Kasumi-1 (cell line): ENCODE measurements around the gene ZNF428.
"Not testable (repeated sequence)": the region's sequence is repeated elsewhere in the genome, so short reads cannot be mapped to it uniquely, and the experiment has no call there.

ENCODE experiments used
- DNase-seq, 2 experiments: peaks; one replicate each; lab custom pipeline; 2025; lab: John Stamatoyannopoulos, UW

Gene ZNF428, protein sequence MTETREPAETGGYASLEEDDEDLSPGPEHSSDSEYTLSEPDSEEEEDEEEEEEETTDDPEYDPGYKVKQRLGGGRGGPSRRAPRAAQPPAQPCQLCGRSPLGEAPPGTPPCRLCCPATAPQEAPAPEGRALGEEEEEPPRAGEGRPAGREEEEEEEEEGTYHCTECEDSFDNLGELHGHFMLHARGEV

DNA sequence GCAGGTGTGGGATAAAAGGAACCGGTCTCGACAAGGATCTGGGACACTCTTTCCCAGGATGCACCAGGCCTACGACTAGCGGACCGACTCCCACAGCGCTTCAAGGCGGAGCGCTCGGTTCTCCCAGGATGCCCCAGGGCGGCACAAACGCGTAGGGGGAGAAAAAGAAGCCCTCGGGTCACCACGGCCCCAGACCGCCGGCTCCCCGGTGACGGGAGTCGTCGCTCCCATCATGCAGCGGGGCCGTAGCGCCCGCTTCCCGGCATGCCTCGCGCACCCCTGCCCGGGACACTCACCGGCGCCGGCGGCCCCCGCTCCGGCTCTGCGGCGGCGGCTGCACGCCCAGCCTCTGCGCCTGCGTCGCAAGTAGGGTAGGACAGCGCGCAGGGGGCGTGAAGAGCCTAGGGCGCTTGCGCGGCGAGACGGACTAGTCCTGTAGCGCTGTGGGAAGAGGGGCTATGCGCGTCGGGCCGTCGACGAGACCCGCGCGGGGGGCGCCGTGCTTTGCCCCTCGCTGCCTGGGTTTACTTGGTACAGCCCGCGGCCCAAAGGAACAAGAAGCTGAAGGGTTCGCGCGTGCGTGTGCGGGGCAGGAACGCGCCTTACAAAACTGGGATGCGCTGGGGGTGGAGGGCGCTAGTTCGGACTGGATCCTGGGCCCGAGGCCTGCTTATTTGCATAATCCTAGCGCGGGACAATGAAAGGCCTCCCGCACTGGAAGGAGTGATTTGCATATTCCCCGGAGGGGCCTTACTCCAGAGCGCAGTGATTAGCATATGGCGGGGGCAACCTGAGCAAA, at the start of gene ZNF428:
Gene ZNF428, minus strand, starts transcription at position 368 of the 799 bp plus-strand sequence. CDS start 5,325 bp downstream, outside the sequence.
- peak; percentile 81 to 88 for DNase-seq

DNA sequence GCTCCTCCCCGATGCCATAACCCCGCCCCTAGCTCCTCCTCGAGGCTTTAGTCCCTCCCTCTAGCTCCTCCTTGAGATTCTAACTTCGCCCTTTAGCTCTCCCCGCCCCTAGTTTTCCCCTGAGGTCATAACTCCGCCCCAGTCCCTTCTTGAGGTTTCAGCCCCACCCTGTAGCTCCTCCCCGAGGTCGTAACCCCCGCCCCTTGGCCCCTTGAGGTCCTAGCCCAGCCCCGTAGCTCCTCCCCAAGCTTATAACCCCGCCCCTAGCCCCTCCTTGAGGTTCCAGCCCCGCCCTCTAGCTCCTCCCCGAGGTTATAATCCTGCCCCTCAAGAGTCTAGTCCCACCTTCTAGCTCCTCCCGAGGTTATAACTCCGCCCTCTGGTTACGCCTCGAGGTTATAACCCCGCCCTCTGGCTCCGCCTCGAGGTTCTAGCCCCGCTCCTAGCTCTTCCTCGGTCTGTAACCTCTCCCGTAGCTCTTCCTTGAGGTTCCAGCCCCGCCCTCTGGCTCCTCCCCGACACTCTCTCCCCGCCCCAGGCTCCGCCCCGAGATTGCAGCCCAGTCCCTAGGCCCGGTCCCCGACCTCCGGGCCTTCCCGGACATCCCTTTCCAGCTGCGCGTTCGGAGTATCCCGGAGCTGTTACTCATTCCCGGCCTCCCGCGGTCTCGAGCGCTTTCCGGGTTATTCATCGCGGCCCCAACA, 49.1 kb upstream of the ZNF428 start:
- DNase-seq: peak; percentile 99

DNA sequence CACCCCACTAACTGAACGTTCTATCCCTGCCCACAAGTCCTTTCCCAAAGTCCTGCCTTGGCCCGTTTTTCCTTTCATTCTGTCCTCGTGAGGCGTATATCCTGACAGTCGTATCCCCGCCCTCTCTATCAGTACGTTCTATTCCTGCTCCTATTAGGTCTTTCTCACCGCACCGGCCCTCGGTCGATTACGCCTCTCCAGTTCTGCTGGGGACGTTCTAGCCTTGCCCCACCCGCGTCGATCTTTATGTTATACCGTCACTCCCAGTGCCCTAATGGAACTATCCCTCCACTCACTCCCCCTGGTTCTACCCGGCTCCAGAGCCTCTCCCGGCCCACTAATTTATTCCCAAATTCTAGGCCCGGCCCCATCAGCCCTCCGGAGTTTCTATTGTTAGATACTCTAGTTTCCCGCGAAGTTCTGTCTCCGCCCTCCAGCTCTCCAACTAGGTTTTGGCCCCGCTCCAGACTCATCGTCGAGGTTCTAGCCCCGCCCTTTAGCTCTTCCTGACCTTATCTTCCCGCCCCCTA, 48.5 kb upstream of the ZNF428 start:
- no peak for DNase-seq

DNA sequence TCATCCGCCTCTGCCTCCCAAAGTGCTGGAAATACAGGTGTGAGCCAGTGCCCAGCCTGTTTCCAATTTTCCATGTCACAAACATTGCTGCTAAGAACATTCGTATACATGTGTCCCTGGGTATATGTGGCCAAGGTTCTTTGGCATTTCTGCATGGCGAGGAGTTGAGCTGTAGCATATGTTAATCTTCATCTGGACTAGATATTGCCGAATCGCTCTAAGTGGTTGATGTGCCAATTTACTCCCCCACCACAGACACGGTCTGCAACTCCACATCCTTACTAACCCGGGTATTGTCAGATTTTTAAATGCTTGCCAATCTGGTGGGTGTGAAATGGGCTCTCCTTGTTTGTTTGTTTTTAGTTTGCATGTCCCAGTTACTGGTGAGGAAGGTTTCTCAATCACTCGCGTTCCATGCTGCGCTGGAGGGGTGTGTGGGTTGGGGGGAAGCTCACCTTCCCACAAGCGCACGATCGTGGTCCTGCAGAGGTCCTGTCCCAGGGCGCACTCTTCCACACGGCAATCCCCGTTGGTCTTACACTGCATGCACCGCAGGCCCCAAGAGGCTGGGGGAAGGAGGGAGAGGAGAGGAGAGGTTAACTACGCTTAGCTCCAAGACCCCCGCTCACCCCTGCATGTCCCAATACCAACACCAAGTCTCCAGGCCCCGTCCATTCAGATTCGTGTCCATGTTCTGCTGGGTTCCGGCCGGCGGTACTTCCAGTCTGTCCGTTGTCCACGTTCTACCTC, 47.9 kb upstream of the ZNF428 start:
- no peak for DNase-seq

DNA sequence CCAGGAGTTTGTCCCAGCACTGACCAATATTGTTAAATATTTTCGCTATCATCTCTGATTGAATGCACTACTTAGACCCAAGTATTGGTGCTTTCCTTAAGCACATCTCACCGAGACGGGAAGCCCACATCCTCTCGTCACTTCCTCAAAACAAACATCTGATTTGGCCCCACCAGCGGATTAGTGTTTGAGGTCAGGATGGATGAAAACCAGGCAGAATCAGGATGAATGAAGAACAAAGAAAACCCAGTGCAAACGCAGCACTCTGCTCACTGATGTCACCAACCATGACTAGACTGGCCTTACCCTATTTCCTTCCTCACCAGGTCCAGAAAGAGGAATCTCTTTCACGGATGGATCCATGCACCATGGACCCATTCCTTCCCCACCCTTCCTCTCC, 44.6 kb upstream of the ZNF428 start:
- DNase-seq: peak; percentile 82 to 87

DNA sequence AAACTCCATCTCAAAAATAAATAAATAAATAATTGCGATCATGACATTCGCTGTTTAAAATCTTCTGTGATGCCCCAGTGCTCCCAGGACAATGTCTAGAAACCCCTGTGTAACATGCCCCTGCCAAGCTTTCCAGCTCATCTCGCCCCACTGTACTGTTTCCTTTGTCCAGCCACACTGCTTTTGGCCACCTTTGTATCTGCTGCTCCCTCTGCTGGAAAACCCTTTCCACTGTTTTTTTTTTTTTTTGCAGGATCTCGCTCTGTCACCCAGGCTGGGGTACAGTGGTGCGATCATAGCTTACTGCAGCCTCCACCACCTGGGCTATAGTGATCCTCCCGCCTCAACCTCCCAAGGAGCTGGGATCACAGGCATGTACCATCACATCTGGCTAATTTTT, 43.1 kb upstream of the ZNF428 start:
- no peak for DNase-seq

DNA sequence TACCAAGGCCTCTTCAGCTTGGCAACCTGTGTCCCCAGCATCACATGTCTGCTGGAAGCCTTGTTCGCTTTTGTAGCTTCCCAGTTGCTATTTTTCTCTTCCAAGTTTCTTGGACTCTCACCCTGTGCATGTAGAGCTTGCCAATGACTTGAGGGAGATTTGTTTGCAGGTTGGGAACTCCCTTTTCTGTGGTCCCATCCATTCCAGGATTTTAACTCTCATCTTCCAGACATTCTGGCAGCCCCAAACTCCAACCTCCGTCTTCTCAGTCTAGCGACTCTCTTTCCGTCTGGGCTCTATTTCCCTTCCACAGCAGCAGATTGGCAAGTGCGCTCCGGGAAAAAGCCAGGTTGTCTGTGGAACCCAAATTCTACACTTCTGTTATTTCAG, 41.5 kb upstream of the ZNF428 start:
- no peak for DNase-seq

DNA sequence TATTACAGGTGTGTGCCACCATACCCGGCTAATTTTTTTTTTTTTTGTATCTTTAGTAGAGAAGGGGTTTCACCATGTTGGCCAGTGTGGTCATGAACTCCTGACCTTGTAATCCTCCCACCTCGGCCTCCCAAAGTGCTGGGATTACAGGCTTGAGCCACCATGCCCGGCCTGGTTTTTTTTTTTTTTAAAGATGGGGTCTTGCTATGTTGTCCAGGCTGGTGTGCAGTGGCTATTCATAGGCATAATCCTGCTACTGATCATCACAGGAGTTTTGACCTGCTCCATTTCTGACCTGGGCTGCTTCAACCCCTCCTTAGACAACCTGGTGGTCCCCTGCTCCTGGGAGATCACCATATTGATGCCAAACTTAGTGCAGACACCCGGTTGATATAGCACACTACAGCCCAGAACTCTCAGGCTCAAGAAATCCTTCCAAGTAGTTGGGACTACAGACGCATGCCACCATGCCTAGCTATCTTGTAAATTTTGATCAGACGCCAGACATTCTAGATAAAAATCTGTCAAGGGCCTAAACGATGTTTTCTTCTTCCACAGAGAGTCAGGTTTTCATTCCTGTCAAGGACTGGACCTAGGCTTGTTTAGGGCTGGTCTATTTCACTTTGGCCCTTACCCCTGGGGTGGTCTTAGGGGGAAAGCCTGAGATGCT, 41.0 kb upstream of the ZNF428 start:
- DNase-seq: no peak

DNA sequence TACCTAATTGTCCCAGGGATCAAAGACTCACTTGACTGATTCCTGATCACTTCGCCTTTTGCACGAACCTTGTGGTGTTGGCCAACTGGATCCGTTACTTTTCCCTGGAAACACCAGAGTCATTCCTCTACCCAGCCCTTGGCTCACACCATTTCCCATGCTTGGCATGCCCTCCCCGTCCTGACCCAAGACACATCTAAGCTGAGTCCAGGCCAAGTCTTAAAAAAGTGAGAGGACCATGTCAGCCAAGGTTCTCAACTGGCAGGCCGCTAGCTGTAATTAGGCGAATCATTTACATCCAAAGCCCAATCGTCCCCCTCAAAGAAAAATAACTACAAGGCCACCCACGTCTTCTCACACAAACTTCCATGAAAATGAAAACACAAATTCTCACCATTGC, 39.1 kb upstream of the ZNF428 start:
- DNase-seq: no peak

DNA sequence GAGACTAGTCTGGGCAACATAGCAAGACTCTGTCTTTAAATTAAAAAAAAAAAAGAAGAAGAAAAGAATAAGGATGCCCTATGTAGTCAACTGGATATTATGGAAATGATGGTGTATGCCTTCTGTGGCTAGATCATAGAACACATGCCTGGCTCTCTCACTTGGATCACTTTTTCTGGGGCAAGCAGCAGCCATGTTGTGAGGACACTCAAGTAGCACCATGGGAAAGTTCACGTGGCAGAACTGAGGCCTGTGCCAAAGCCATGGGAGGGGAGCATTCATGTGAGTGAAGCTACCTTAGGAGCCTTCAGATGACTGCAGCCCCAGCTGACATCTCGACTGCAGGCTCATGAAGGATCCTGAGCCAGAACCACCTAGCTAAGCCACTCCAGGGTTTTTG, 38.6 kb upstream of the ZNF428 start:
- no peak for DNase-seq

DNA sequence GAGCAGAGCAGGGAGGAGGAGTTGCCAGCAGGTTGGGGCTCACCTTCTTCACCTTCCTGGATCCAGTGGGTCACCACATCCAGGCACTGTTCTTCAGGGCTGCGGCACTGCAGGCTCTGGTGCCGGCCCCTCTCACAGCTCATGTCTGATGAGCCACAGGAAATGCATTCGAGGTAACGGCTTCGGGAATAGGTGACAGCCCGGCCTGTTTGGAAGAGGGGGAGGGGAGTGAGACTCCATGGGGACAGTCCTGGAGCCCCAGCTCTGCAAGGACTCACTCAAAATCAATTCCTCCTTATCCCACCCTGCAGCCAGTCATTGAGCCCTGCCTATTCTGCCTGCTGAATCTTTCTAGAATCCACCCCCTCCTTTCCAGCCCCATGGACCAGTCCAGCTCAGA, 37.0 kb upstream of the ZNF428 start:
- DNase-seq: no peak

DNA sequence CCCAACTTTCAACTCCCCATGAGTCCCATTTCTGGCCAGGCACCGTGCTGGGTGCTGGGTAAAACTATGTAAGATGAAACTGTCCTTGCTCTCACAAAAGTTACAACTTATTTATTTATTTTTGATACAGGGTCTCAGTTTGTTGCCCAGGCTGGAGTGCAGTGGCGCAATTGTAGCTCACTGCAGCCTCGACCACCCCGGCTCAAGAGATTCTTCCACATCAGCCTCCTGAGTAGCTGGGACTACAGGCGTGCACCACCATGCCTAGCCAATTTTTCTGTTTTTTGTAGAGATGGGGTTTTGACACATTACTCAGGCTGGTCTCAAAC, 33.1 kb upstream of the ZNF428 start:
- DNase-seq: no peak

DNA sequence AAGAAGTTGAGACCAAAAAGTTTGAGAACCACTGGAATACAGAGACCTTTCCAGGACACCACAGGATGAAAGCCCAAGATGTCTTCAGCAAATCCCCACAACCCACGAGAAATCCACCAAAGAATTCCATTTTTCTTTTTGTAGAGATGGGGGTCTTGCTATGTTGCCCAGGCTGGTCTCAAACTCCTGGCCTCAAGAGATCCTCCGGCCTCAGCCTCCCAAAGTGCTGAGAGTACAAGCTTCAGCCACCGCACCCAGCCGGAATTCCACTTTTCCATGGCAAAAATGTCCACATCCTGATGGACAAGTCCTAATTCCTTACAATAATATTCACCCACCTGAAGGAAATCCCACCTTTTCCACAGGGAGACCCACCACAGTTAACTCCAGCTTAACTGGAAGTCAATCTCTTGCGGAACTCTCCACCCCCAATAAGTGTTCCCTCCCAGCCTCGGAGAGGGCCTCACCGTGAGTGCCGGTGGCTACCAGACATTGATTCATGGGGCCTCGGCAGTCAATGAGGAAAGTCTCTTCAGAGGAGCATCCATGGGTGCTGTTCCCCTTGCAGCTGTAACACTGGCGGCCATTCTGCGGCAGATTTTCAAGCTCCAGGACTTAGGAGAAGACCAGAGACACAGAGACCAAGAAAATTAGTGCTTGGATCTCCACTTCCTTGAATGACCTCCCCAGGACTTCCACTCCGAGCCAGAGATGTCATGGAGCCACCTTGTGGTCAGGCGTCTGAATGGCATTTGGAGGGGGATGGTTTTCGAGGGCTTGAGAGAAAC, 32.5 kb upstream of the ZNF428 start:
- DNase-seq: peak; percentile 63 to 76

DNA sequence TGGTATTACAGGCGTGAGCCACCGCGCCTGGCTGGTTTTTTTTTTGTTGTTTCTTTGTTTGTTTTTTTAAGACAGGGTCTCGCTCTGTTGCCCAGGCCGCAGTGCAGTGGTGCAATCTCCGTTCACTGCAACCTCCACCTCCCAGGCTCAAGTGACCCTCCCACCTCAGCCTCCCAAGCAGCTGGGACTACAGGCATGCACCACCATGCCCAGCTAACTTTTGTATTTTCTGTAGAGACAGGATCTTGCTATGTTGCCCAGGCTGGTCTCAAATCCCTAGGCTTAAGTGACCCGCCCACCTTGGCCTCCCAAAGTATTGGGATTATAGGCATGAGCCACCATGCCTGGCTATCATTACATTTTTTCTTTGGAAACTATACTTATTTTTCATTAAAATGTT, 30.8 kb upstream of the ZNF428 start:
- not testable (repeated sequence) for DNase-seq

DNA sequence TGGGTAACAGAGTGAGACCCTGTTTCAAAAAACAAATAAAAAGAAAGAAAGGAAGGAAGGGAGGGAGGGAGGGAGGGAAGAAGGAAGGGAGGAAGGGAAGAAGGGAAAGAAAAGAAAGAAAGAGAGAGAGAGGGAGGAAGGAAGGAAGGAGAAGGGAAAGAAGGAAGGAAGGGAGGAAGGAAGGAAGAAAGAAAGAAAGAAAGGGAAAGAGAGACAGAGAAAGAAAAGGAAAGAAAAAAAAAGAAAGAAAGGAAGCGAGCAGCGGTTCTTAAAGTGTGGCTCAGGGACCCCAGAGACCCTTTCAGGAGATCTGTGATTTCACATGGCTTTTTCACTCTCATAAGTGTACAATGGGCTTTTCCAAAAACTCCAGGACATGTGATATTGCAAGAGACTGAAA, 30.1 kb upstream of the ZNF428 start:
- no peak for DNase-seq

DNA sequence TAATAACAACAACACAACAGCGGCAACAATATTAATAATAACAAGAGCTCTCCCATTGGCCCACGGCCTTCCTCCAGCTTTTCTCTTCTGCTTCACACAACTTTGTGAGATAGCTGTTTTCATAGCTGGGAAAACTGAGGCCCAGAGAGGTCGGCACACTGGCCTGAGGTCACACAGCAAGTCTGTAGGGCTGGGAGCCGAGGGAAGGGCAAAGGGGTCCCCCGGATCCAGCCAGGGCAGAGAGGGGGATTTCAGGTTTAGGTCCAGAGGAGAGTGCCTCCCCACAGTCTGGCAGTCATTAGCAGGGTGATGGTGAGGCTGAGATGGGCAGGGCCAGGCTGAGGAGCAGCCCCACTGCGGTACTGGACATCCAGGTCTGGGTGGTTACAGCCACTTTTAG, 29.2 kb upstream of the ZNF428 start:
- no peak for DNase-seq

DNA sequence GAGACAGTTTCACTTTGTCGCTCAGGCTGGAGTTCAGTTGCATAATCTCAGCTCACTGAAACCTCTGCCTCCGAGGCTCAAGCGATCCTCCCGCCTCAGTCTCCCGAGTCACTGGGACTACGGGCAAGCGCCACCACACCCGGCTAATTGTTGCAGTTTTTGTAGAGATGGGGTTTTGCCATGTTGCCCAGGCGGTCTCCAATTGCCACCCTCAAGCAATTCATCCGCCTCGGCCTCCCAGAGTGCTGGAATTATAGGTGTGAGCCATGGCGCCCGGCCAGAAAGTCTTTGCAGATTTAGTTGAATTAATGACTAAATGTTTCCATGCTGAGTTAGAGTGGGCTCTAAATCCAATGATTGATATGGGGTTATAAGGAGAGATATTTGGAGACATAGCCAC, 24.8 kb upstream of the ZNF428 start:
- DNase-seq: no peak

DNA sequence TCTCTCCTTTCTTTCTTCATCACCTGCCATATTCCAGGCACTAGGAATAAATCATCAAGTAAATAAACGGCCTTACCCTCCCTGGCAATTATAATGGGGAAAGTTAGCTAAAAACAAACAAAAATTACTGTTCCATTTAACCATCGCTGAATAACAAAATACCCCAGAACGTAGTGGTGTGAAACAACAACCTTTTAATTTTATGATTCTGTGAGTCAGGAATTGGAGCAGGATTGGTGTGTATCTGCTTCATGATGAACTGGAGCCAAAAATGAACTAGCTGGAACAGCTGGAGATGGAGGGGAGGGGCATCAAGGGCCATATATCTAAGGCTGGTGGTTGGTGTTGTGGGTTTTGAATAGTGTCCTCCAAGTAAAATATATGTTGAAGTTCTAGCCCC, 23.9 kb upstream of the ZNF428 start:
- no peak for DNase-seq

DNA sequence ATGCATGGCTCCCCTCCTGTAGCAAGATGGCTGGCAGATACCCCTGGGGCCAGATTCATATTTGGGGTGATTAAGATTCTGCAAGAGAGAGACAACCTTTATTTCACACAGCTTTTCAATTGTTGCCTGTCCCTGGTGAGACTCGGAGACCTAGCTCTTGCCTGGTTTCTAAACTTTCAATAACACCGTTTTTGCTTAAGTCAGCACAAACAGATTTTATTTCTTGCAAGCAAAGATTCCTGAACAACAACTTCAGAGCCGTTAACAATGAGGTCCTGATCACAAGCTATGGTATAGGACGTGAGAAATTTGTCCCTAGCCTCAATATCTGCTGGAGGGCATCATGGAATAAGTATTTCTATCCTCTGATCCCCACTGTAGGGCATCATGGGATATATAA, 23.1 kb upstream of the ZNF428 start:
- DNase-seq: no peak

DNA sequence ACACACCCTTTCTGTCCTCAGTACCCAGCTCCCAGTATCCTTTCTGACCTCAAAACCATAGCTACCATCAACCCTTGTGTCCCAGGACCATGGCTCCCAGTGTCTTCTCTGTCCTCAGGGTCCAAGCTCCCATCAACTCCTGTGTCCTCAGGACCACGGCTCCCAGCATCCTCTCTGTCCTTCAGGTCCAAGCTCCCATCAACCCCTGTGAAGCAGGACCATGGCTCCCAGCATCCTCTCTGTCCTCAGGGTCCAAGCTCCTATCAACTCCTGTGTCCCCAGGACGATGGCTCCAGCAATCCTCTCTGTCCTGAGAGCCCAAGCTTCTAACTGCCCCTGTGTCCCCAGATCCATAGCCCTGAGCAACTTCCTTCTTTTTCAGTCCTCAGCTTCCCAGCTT, 21.9 kb upstream of the ZNF428 start:
- DNase-seq: no peak

DNA sequence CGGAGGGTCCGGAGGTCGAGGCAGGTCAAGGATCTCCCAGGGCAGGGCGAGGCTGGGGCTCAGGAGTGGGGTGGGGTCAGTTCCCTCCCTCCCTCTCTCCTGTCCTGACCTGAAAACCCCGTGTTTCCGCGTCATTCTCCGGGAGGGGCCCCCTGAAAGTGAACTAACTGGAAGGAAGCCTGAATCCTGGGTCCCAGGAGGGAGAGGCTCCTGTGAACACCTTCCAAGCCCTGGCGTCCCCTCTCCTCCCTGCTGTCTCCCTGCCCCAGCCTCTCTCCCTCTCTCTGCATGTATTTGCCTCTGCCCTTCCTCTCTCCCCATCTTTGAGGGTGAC, 21.0 kb upstream of the ZNF428 start:
- no peak for DNase-seq
